ENCODE measurements around the gene JMJD8.
A peak's percentile ranks its signal among the peaks of the same experiment; 100 is the strongest.
"Not testable (repeated sequence)": the region's sequence is repeated elsewhere in the genome, so short reads cannot be mapped to it uniquely, and the experiment has no call there.

Gene JMJD8

DNA sequence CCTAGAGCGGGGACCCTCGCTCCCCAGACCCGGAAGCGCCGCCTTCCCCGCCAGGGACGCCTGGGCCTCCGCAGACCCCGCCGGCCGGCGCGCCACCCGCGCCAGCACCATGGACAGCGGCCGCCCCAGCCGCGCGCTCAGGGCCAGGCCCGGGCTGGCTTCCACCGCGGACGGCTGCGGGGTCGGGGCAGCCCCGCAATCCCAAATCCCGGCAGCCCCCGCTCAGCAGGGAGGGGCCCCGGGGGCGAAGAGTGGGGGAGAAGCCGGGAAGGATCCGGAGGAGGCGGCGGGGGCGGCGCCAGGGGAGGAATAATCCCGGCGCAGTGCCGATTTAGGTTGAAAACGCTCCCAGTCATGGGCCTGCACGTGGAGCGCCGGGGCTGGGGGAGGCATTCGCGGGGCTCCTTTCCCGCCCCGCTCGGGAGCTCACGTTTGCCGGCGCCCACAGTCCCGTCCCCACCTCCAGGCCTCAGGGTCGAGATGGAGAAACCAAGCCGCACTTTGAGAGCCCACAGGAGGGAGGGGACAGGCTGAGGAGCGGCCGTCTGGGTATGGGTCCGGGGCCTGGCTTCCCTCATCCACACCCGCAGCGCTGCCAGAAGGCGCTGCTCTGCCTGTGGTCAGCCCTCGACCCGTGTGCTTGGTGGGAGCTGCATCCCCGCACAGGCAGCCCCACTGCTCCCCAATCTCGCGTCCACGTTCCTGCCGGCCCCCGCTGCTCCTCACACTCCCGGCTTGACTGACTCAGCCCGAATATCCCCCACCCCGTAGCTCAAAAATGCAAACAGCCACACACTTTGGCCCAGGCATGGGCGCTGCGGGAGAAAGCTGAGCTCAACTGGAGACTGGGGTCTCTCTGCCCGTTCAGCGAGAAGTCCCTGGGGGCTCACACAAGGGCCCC lies 16.8 kb upstream of the JMJD8 start:
- H3K4me1 ChIP-seq (ENCODE audit: control insufficient read depth, insufficient read depth, low read length, poor library complexity, severe bottlenecking), result peaks cover 43% of the 10 kb centered on the region
- H3K27me3 ChIP-seq (replicated peaks; ENCODE audit: control insufficient read depth, insufficient read depth, low read length, poor library complexity, severe bottlenecking), result peaks cover 37% of the 10 kb centered on the region

DNA sequence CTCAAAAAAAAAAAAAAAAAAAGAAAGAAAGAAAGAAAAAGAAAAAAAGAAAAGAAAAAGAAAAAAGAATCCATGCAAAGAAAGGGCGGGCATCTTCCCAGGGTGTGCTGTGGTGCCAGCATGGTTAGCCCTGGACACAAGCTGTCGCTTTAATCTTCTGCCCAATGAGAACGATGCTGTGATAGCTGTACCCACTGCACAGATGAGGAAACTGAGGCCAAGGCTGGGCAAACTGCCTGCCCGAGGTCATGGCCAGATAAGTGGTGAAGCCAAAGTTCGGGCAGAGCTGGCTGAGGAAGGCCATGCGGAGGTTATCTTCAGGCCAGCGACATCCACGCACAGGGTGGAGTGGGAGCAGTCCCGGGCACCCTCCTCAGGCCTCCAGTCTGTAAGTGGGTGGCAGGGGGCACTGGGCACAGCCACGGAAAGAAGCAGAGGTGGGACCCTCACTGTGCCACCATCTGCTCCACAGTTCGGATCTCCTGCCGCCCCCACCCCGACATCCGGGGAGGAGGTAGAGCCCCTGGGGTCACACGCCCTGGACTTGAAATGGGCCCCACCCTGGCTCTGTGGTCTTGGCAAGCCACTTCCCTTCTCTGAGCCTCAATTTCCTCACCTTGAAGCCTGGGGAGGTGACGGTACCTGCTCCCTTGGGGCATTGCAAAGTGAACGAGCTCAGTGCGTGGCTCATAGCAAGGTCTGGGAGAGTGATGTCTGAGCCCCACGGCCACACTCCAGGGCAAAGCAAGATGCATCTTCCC lies 15.0 kb upstream of the JMJD8 start:
- Histone ChIP-seq H3K4me1 (ENCODE audit: control insufficient read depth, insufficient read depth, low read length, poor library complexity, severe bottlenecking) (peaks cover 54% of the 10 kb centered on the region), H3K27me3 (replicated peaks; ENCODE audit: control insufficient read depth, insufficient read depth, low read length, poor library complexity, severe bottlenecking) (peaks cover 26% of the 10 kb centered on the region), H3K4me3 (ENCODE audit: insufficient read depth, low read depth, low read length, poor library complexity, severe bottlenecking) (peak overlapping the region; percentile 17), H3K9me3 (ENCODE audit: control insufficient read depth, low read length) (no peaks in the 10 kb centered on the region), H3K36me3 (ENCODE audit: control insufficient read depth, insufficient read depth, low read length) (no peaks in the 10 kb centered on the region), H3K27ac (ENCODE audit: insufficient read depth, low read length, poor library complexity, severe bottlenecking) (no peak overlapping the region)
- DNase-seq, result no peak

More for the DNA sequence above, 16.8 kb upstream of the JMJD8 start:
- H3K36me3 ChIP-seq (ENCODE audit: control insufficient read depth, insufficient read depth, low read length), result no peaks in the 10 kb centered on the region
- H3K9me3 ChIP-seq (ENCODE audit: control insufficient read depth, low read length), result no peaks in the 10 kb centered on the region
- no peak for DNase-seq
- H3K27ac ChIP-seq (ENCODE audit: insufficient read depth, low read length, poor library complexity, severe bottlenecking), result no peak overlapping the region
- H3K4me3 ChIP-seq (ENCODE audit: insufficient read depth, low read depth, low read length, poor library complexity, severe bottlenecking), result no peak overlapping the region

DNA sequence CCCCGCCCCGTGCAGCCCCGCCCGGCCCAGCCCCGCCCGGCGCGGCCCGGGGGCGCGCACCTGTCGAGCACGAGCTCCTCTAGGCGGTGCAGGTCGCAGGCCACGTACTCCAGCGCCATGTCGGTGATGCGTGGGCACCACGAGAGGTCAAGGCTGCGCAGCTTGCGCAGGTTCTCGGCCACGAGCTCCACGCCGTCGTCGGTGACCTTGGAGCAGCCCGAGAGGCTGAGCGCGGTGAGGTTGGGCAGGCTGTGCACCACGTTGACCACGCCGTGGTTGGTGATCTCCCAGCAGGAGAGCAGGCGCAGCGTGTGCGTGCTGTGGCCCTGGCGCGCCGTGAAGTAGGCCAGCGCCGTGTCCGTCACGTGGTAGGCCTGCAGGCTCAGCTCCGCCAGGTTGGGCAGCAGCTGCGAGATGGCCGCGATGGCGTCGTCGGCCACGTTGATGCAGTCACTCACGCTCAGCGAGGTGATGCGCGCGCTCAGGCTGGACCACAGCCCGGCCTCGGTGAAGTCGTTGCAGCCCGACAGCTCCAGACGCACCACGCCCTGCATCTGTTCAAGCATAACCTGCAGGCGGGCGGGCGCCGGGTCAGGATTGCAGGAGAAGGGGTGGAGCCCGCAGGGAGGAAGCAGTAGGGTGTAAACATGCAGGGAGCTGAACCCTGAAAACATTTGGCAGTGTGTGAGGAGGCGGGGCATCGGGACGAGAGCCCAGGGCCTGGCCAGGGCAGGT lies 11.4 kb upstream of the JMJD8 start:
- no peaks in the 10 kb centered on the region for H3K27me3 ChIP-seq (replicated peaks; ENCODE audit: control insufficient read depth, insufficient read depth, low read length, poor library complexity, severe bottlenecking)
- H3K4me3 ChIP-seq (ENCODE audit: insufficient read depth, low read depth, low read length, poor library complexity, severe bottlenecking), result peak overlapping the region; percentile 63
- no peaks in the 10 kb centered on the region for H3K36me3 ChIP-seq (ENCODE audit: control insufficient read depth, insufficient read depth, low read length)
- H3K27ac ChIP-seq (ENCODE audit: insufficient read depth, low read length, poor library complexity, severe bottlenecking), result no peak overlapping the region
- H3K9me3 ChIP-seq (ENCODE audit: control insufficient read depth, low read length), result no peaks in the 10 kb centered on the region
- peaks cover 42% of the 10 kb centered on the region for H3K4me1 ChIP-seq (ENCODE audit: control insufficient read depth, insufficient read depth, low read length, poor library complexity, severe bottlenecking)
- peak; percentile 26 to 56 (median 55) for DNase-seq

DNA sequence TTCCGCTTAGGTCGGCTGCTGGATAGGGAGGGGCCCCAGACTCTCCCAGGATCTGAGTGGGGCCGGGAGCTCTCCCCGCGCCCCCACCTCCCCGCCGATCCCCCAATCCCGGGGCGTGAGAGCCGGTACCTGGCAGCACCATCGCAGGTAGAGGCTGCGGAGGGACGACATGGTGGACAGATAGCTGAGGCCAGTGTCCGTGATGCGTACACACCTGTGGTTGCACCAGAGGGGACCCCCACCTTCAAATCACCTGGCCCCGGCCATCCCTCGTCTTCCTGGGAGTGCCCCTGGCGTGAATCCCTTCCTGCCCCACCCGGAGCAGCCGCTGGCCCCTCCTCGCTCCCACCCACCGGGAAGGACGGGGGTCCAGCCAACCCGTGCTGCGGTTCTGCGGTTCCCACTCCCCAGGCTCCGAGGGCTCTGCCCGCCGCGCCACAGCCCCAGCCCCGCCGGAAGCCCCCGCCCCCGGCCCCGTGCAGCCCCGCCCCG lies 10.8 kb upstream of the JMJD8 start:
- H3K4me3 ChIP-seq (ENCODE audit: insufficient read depth, low read depth, low read length, poor library complexity, severe bottlenecking), result peak overlapping the region; percentile 62
- H3K27me3 ChIP-seq (replicated peaks; ENCODE audit: control insufficient read depth, insufficient read depth, low read length, poor library complexity, severe bottlenecking), result no peaks in the 10 kb centered on the region
- peak in 1 of 3 donors; percentile 46 for DNase-seq
- H3K27ac ChIP-seq (ENCODE audit: insufficient read depth, low read length, poor library complexity, severe bottlenecking), result peak overlapping the region; percentile 62
- H3K9me3 ChIP-seq (ENCODE audit: control insufficient read depth, low read length), result no peaks in the 10 kb centered on the region
- H3K4me1 ChIP-seq (ENCODE audit: control insufficient read depth, insufficient read depth, low read length, poor library complexity, severe bottlenecking), result peaks cover 39% of the 10 kb centered on the region
- no peaks in the 10 kb centered on the region for H3K36me3 ChIP-seq (ENCODE audit: control insufficient read depth, insufficient read depth, low read length)

DNA sequence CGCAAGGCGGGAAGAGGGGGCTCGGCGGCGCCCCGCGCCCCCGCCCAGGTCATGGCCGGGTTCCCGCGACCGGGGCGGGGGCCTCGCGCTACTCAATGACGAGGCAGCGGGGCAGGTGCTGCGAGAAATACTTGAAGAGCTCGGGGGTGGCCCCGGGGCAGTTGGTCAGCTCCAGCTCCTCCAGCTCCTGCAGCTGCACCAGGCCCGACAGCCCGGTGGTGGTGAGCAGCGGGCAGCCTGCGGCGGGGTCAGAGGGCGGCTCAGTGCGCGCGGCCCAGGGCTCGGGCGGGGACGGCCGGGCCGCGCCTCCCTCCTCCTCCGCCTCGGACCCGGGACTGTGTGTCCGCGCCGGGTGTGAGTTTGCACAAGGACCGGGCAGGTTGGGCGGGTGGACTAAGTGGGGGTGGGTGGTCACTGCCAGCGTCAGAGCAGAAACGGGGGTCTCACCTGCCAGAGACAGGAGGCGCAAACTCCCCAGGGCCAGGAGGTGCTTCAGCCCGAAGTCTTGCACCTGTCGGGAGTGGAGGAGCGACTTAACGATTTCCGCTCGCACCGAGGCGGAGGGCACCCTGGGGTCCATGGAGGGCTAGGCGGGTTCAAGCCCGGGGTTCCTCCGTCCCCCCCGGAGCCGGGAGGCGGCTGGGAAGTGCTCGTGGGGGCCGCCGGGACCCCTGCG lies 10.2 kb upstream of the JMJD8 start:
- Histone ChIP-seq H3K4me3 (ENCODE audit: insufficient read depth, low read depth, low read length, poor library complexity, severe bottlenecking) (peak overlapping the region; percentile 62), H3K36me3 (ENCODE audit: control insufficient read depth, insufficient read depth, low read length) (no peaks in the 10 kb centered on the region), H3K27ac (ENCODE audit: insufficient read depth, low read length, poor library complexity, severe bottlenecking) (peak overlapping the region; percentile 62), H3K27me3 (replicated peaks; ENCODE audit: control insufficient read depth, insufficient read depth, low read length, poor library complexity, severe bottlenecking) (no peaks in the 10 kb centered on the region), H3K9me3 (ENCODE audit: control insufficient read depth, low read length) (no peaks in the 10 kb centered on the region), H3K4me1 (ENCODE audit: control insufficient read depth, insufficient read depth, low read length, poor library complexity, severe bottlenecking) (peaks cover 39% of the 10 kb centered on the region)
- DNase-seq, result no peak

DNA sequence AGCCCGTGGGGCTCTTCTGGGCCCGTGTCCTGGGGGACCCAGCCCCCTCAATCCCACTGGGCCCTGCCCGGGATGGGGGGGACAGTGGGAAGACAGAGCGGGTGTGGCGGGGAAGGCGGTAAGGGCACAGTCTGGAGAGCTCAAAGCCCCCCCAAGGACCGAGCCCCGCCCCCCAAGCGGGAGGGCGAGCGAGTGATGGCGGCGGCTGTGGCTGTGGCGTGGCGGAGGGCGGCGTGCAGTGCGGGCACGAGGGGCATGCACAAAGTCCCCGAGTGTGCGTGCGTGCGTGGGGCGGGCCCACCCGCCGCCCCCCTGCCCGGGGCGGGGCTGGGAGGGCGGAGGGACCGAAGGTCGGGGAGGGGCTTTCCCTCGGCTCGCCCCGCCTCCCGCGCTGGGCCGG lies 9.6 kb upstream of the JMJD8 start:
- Histone ChIP-seq H3K4me1 (ENCODE audit: control insufficient read depth, insufficient read depth, low read length, poor library complexity, severe bottlenecking) (peaks cover 38% of the 10 kb centered on the region), H3K27ac (ENCODE audit: insufficient read depth, low read length, poor library complexity, severe bottlenecking) (no peak overlapping the region), H3K27me3 (replicated peaks; ENCODE audit: control insufficient read depth, insufficient read depth, low read length, poor library complexity, severe bottlenecking) (no peaks in the 10 kb centered on the region), H3K4me3 (ENCODE audit: insufficient read depth, low read depth, low read length, poor library complexity, severe bottlenecking) (no peak overlapping the region), H3K36me3 (ENCODE audit: control insufficient read depth, insufficient read depth, low read length) (no peaks in the 10 kb centered on the region), H3K9me3 (ENCODE audit: control insufficient read depth, low read length) (no peaks in the 10 kb centered on the region)
- DNase-seq, result no peak

DNA sequence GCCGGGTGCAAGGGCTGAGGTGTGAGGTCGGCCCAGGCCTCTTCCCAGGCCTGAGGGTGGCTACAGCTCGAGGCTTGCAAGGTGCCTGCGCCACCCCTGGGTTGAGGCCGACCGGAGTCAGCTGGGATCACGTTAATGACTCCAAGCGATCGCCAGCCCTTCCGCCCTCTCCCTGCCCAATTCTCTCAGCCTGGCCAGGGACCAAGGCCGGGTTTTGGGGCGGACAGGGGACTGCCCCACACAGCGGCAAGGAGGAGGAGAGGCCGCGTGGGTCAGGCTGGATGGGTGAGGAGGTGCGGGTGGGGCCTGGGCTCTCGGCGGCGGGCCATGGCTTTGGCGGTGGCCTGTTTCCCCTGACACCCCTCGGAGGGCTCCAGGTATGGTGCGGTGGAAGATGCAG lies 9.2 kb upstream of the JMJD8 start:
- H3K4me1 ChIP-seq (ENCODE audit: control insufficient read depth, insufficient read depth, low read length, poor library complexity, severe bottlenecking), result peaks cover 38% of the 10 kb centered on the region

DNA sequence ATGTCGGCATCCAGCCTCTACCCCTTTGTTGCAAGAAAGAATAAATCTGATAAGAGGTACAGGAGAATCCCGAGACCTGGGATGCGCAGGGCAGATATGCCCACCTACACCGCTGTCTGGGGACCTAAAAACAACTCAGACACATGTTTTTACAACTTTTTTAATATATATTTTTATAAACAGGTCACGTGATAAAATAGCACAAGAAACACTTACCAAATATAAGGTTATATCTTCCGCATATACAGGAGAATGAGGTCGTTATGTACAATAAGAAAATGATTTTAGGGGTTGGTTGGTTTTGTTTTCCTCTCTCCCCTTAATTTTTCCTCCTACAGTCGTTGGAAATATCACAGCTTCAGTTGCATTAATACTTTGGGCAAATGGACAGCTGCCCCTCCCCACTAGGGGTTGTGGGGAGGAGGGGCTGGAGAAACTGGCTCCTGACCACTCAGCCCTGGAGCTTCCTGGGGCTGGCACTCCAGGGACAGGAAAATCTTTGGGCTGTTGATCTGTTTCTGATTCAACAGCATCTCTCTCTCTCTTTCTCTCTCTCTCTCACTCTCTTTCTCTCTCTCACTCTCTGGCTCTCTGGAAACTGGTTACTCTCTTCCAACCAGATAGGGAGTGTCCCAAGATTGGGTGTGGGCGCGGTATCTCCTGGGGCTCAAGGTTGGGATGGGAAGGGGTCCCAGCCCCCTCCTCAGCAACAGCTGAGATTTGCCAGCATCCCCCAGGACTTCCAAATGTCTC lies 8.4 kb upstream of the JMJD8 start:
- H3K27me3 ChIP-seq (replicated peaks; ENCODE audit: control insufficient read depth, insufficient read depth, low read length, poor library complexity, severe bottlenecking), result no peaks in the 10 kb centered on the region
- no peaks in the 10 kb centered on the region for H3K36me3 ChIP-seq (ENCODE audit: control insufficient read depth, insufficient read depth, low read length)
- DNase-seq, result no peak
- H3K27ac ChIP-seq (ENCODE audit: insufficient read depth, low read length, poor library complexity, severe bottlenecking), result no peak overlapping the region
- H3K4me3 ChIP-seq (ENCODE audit: insufficient read depth, low read depth, low read length, poor library complexity, severe bottlenecking), result no peak overlapping the region
- peaks cover 38% of the 10 kb centered on the region for H3K4me1 ChIP-seq (ENCODE audit: control insufficient read depth, insufficient read depth, low read length, poor library complexity, severe bottlenecking)
- H3K9me3 ChIP-seq (ENCODE audit: control insufficient read depth, low read length), result no peaks in the 10 kb centered on the region

More for the DNA sequence above, 9.2 kb upstream of the JMJD8 start:
- no peak overlapping the region for H3K4me3 ChIP-seq (ENCODE audit: insufficient read depth, low read depth, low read length, poor library complexity, severe bottlenecking)
- H3K9me3 ChIP-seq (ENCODE audit: control insufficient read depth, low read length), result no peaks in the 10 kb centered on the region
- no peaks in the 10 kb centered on the region for H3K27me3 ChIP-seq (replicated peaks; ENCODE audit: control insufficient read depth, insufficient read depth, low read length, poor library complexity, severe bottlenecking)
- no peak for DNase-seq
- no peak overlapping the region for H3K27ac ChIP-seq (ENCODE audit: insufficient read depth, low read length, poor library complexity, severe bottlenecking)
- no peaks in the 10 kb centered on the region for H3K36me3 ChIP-seq (ENCODE audit: control insufficient read depth, insufficient read depth, low read length)

DNA sequence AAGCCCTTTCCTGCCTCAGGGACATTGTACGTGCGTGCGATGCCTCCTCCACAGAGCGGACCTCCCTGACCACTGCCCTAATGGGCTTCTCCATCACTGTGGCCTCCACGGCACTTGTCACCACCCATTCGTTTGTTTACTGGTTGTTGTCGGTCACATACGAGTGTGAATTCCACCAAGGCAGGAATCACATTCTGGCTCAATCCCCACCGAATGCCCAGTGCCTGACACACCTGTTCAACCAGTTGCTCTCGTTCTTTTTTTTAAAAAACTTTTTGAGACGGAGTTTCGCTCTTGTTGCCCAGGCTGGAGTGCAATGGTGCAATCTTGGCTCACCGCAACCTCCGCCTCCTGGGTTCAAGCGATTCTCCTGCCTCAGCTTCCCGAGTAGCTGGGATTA lies 7.1 kb upstream of the JMJD8 start:
- DNase-seq, result not testable (repeated sequence)
- H3K4me1 ChIP-seq (ENCODE audit: control insufficient read depth, insufficient read depth, low read length, poor library complexity, severe bottlenecking), result peaks cover 35% of the 10 kb centered on the region

More for the DNA sequence above, 7.1 kb upstream of the JMJD8 start:
- H3K27ac ChIP-seq (ENCODE audit: insufficient read depth, low read length, poor library complexity, severe bottlenecking); H3K4me3 ChIP-seq (ENCODE audit: insufficient read depth, low read depth, low read length, poor library complexity, severe bottlenecking); H3K27me3 ChIP-seq (replicated peaks; ENCODE audit: control insufficient read depth, insufficient read depth, low read length, poor library complexity, severe bottlenecking); H3K36me3 ChIP-seq (ENCODE audit: control insufficient read depth, insufficient read depth, low read length); H3K9me3 ChIP-seq (ENCODE audit: control insufficient read depth, low read length): not testable (repeated sequence)
